Activated CD8-positive, alpha-beta memory T cell treated with anti-CD3 and anti-CD28 coated beads, Interleukin-2, amount 50 U/mL, for 24 hours (primary cell): Measurements from ENCODE around the gene PRAME.

Source experiments
- DNase-seq: peaks from one replicate; pipeline ENCODE4 v3.0.0-alpha.2; 2020; ENCODE audit errors: extremely low read depth

Gene PRAME

DNA sequence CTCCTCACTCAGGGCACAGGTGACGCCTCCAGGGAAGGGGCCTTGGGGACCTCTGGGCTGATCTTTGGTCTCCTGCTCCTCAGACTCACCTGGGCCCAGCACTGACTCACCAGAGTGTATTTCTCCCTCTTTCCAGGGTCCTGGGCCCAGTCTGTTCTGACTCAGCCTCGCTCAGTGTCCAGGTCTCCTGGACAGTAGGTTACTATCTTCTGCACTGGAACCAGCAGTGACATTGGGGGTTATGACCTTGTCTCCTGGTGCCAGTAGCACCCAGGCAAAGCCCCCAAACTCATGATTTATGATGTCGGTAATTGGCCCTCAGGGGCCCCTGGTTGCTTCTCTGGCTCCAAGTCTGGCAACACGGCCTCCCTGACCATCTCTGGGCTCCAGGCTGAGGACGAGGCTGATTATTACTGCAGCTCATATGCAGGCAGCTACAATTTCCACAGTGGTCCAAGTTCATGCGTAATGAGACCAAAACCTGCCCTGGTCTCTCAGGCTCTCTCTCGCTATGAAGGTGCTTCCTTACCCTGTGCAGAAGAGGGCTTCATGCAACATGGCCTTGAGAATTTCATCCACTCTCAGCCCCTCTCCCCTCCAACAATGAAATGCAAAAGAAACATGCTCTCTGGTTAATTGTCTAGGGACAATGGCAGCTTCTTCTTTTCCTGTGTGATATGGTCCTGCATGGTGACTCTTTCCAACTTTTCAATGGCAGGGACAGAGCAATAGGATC lies 21.0 kb upstream of the PRAME start:
- no peak for DNase-seq

DNA sequence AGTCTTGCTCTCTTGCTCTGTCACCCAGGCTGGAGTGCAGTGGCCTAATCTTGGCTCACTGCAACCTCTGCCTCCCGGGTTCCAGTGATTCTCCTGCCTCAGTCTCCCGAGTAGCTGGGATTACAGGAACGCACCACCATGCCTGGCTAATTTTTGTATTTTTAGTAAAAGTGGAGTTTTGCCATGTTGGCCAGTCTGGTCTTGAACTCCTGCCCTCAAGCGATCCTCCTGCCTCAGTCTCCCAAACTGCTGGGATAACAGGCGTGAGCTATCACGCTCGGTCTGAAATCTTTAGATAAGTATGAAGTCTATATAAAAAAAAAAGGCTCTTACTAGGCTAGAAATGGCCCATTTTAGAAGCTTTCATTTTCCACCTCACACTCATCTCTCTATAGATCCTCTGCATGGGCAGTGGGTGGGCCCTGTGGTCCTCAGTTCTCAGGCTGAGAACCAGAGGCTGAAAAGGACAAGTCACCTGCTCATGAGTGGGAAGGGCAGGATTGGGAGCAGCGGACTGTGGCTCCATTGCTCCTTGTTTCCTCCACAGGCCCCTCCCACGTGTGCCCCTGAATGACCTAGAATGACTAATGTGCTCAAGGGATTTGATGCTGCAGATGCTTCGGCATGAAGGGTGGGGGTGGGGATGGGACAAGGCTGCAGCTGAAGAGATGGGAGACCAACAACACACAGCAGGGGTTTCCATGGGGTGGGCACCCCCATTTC lies 19.8 kb upstream of the PRAME start:
- DNase-seq = no peak

DNA sequence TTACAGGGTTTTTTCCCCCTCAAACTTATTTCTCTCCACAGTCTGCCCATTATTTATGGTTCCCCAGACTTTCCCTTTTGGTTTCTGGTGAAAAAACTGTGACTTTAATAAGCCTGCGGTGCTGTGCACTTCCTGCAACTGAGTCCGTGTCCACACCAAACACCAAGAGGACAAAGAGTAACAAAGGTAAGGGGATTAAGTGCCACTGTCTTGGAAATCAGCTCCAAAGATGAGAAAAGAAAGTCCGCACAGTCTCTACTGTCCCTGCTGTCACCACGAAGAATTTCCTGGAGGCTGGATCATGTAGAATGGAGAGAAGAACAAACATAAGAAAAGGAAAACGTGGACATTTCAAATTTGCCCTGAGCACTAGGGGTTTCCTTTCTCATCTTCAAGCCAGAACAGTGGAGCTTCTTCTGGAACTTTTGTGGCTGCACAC lies 17.9 kb upstream of the PRAME start:
- no peak for DNase-seq

DNA sequence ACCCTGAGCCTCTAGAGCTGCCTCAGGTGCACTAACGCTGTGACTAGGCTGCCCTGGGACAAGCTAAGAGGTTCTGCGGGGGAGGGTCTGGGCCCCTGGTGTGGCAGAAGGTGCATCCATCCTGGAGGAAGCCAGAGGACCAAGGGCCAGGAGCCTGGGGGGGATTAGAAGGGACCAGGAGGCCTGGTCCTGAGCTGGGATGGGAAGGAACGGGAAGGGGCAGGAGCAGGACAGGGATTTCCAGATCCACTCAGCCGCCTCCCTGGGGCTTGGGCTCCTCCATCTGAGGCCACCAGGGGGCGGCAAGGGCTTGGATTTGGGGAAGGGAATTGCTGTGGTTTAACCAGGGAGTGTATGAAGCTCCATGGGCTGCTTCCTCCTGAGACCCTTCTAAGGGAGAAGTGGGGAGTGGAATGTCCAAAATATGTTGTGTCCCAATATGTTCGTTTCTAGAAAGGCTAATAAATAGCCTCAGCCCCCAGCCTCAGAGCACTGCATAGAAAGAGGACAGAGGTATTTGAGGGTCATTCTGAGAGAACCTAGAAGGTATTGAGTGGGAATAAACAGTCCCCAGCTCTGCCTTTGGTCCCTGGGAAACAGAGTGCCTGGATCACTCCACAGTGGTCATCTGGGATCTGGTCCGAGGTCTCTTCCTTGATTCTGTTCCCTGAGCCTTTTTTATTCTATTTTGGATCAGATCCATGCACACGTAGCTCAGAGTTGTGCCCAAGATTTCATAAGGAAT lies 17.4 kb upstream of the PRAME start:
- no peak for DNase-seq

DNA sequence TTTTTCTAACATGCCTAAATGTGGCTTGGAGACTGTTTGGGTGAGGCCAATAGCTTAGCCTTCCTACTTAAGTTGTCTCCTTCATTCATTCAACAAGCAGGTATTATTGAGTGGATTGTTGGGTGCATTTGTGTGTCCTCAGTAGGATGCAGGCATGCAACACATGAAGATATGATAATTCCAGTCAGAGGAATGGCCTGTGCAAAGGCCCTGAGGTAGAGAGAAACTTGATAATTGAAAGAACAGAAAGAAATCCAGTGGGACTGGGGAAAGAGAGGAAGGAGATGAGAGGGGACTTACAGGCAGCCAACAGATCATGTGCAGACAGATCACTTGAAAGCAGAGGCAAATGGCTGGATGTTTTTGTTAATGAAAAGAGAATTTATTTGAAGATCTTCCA lies 15.3 kb upstream of the PRAME start:
- no peak for DNase-seq

DNA sequence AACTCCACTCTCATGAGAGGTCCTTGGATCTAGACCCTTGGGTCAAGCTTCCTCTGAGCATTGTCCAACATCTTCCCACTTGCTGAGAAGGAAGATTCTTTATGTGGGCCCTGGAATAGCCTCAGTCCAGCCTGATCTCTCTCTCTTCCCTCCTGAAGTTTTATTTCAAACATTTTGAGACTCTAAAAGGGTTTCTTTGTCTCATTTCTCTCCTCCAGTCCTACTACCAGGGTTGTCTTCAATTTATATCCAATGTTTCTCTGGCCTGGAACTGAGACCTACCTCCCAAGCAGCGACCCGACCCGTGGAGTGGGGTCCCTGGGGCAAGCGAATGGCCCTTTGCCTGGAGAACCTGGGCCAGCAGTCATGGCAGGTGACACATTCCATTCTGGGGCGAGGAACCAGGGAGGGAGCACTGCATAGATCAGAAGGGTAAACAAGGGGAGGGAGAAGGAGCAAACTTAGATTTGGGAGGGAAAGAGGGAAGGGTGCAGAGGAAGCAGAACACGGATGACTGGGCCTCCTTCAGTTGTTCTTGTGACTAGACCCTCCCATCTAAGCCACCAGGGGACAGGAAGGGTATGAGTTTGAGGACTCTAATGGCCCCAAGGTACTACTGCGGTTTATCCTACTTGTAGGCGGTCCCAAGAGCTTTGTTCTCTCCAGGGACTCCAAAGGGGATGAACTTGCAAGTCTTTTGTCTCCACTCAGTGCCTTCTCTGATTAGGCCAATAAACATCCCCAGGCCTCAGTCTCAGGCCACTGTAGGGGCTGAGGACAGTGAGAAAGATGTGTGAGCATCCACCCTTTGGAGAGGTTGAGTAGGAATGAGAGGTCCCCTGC lies 14.2 kb upstream of the PRAME start:
- DNase-seq = no peak

DNA sequence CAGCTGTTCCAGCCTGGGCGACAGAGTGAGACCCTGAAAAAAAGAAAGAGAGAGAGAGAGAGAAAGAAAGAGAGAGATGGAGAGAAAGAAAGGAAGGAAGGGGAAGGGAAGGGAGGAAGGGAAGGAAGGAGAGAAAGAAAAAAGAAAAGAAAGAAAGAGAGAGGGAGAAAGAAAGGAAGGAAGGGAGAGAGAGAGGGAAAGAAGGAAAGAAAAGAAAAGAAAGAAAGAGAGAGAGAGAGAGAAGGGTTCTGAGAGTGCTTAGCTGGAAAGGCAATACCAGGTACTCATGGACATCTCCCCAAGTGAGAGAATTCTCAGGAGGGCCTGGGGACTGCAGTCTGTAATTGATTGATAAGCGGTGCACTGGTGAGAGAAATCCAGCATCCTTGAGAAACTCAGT lies 12.8 kb upstream of the PRAME start:
- DNase-seq = no peak

DNA sequence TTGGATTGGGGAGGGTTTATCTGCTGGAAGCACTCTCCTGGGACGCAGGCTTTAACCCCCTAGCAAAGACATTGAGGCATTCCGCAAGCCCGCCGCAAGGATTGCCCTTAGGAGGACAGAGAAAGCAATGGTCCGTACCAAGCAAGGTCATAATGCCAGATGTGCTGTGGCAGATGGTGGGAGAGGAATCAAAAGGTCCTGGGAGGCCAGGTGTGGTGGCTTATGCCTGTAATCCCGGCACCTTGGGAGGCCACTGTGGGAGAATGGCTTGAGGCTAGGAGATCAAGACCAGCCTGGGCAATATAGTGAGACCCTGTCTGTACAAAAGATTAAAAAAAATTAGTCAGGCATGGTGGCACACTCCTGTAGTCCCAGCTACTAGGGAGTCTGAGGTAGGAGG lies 12.4 kb upstream of the PRAME start:
- DNase-seq = no peak

DNA sequence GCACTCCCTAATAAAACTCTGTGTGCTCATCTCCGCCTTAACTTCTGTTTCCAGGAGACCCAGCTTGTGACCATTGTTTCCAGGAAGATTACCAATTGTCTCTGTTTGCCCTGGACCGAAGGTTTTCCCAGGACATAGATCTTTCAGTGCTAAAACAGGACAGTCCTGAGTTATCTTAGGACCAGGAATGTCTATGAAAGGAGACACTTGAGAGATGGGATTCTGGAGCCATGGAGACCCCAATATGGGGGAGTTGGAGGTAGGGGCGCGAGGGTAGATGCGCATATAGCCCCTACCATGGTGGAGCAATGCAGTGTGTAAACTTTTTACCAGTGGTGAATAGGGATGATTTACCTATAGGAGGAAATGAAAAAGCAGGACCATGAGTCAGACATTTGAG lies 10.2 kb upstream of the PRAME start:
- no peak for DNase-seq

DNA sequence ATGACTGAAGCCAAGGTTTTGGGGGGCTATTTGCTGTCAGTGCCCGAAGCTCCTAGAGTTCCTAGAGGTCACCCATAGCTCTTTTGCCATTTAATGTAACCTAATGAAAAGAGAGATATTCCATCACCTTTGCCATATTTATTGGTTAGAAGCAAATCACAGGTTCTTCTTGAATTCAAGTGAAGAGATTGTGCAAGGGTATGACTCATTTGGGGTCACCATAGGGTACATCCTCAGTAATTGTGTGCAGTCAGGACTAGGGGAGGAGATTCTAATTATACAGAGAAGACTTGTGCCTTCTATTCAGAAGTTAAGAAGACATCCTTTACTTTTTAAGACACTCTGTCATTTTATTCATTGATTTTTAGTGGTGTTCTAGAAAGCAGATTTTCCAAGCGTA lies 6.9 kb upstream of the PRAME start:
- no peak for DNase-seq

DNA sequence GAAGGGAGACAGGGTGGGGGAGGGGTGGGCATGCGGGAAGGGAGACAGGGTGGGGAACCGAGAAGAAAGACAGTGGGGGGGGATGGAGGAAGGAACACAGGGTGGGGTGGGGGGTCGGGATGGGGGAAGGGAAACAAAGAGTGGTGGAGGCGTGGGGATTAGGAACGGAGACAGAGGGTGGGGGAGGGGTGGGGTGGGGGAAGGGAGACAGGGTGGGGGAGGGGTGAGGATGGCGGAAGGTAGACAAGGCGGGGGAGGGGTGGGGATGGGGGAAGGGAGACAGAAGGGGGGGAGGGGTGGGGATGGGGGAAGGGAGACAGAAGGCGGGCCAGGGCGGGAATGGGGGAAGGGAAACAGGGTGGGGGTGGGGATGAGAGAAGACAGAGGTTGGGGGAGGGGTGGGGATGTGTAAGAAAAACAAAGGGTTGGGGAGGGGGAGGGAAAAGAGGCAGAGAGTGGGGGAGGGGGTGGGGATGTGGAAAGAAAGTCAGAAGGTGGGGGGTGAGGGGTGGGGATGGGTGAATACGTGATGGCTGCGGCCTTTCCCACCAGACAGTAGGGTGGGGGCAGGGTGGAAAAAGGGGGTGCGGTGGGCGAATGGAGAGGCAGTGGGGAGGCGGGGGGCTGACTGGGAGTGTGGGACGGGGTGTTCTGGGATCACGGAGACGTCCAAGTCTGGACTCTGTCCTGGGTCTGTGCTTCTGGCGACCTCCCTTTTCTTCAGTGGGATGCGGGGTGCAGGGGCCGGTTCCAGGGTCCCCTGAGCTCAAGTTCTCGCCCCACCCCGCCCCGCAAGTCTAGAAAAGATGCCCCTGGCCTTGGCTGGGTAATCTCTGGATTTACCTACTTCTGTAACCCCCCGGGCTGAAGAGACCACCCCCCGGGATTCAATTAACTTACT lies 744 bp downstream of the PRAME start:
- DNase-seq = no peak

DNA sequence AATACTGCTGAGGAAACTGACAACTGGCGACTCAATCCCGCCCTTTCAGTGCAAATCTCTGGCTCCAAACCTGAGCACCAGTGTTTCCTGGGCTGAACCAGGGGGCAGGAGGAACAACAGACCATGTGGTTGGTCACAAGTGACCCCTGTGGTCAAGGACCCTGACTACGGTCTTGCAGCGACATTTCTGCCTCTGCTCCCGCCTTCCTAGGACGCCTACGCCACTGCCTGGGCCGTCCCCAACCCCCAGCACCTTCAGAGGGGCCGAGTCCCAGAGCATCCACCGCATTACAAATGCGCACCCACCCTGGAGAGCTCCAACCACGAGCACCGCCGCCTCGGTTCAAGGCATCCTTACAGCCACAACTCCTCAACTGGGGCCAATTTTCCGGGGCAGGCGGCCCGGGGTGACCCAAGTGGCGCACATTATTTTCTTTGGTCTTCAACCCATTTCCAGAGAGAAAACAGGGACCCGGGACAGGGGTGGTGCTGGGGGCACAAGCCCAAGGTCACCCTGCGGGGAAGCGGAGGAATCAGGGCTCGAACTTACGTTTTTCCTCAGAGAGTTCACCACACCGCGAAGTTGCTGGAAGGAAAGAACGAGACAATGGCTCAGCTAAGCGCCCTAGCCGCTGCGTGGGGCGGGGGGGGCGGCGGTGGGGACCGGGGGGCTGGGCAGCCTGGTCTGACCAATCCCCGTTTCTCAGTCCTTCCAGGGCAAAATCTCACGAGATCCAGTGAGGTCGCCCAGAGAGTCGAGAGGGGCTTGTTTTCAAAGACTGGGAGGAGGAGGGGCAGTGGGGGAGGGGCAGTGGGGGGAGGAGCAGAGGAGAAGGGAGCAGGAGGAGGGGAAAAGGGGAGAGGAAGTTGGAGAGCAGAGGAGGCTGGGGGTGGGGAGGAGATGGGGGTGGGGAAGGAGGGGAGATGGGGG lies 1.8 kb downstream of the PRAME start:
- no peak for DNase-seq

DNA sequence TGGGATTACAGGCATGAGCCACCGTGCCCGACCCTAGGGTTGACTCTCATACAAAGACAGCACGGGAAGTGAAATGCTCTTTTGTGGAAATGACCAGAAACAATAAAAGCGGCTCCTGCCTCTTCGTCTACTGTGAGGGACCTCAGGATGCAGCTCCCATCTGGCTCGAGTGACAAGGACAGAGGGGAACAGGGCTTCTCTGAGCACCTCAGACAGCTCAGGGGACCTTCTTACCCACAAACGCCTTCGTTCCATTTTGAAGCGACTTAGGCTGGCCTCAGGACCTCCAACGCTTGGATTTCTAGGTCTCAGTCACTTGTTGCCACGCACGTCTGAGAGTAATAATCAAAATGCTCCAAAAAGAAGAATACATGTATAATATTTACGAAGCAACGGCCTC lies 2.5 kb downstream of the PRAME start:
- no peak for DNase-seq

DNA sequence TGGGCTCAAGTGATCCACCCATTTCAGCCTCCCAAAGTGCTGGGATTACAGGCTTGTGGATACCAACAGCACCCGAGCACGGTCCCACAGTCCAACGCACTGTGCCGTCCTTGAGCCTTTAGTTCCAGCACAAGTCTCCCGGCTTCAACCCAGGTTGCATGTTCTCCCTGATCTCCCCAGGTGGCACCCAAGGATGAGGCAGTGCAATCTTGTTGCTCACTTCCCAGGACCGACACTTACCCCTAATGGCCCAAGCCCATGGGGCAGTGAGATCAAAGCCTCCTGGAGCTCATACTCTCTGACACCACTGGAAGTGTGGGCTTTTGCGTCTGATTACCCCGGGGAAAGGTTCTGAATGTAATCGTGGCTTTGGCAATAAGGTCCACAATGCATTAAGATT lies 3.5 kb downstream of the PRAME start:
- DNase-seq = no peak

DNA sequence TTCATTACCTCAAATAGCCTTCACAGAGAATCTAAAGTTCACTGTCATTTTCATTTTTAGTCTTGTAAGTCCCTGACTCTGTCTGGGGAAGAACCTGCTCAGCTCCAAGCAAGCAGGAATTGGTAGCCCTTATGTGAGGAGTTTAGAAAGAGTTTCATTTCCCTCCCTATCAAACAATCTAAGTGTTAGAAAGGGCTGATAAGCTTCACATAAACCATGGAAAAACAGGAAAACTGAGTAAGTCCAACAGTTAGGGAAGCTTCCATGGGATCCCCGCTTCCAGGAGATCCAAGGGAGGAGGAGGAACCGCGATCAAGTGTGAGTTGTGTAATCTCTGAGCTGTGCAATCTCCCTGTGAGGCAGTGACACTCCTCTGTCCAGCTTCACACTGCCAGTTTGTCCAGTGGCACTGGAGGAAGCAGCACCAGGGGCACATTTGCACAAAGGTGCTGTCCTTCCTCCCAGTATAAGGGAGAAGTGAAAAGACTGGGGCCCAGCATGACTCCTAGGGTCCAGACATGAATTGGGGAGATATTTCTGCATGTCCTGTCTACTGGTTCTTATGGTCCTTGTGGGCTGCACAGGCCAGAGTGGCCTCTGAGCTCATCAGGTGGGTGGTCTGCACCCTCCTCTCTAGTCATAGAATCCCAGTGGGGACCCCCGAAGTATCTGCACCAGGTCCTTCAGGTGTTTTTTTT lies 4.3 kb downstream of the PRAME start:
- DNase-seq = no peak

DNA sequence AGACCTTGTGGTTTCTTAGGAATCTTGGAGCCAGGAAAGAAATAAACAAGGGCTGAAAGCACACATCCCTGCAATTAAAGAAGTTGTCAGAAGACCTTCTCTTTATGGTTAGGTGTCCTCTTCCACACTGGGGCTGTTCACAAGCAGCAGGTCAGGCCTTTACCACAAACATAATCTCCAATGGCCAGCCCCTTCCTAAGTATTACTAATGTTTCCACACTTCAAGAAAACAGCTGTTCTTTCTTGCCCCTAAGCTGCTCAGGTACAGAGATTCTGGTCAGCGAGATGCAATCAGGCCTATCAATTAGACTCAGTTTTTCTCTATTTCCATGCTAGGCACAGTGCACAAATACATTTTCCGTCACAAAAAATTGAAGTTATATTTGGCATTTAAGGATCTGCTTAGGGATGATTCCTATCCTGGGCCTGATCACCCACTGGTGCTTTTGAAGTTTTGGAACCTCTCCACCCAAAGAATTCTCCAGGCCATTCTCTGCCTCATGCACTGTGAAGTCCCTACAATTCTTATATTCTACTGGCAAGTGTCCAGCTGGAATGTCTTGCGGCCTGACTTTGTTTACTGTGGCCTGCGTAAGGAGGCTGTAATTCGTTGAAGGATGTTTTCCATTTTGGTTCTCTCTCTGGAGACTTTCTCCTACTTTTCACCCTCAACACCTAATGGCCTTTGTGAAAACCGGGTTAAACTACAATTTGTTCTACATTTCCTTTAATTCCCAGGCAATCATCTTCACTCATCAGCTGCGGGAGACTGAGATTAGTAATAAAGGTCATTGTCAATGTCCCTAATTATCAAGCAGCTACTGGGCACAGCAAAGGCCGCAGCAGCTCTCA lies 5.1 kb downstream of the PRAME start:
- DNase-seq = no peak

DNA sequence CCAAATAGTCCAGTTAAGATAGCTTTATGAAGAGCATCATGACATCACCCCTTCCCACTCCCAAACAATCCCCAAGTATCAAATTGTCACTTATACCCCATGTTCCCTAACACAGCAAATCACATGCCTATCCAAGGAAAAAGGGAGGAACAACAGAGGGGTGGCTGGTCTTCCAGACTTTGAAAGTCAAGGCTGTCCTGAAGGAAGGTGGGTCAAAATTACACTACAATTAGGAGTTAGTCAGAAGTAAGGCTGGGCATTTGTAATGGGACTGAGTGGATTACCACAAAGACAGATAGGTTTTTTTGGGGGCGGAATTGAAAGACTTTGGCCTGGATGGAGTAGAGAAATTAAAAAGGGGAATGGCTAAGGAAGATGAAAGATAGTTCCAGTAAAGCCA lies 5.9 kb downstream of the PRAME start:
- DNase-seq = no peak

DNA sequence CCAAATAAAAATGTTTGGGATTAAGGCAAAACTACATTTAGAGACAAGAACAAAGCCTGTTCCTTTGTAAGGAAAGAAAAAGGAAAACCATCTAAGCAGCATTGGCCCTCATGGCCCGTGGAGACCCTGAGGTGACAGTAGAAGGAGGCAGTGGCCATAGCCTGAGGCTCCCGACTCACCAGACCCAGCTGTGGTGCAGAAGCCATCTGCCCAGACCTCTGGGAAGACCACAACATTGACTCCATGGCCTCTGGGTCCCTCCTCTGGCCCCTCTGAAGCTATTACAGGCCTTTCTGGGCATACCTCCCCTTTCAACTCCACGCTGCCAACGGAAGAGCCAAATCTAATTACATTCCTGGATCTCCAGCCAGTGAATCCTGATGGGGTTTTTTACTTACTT lies 6.4 kb downstream of the PRAME start:
- DNase-seq = no peak
